ENCODE results near the gene ZNF638. TPM values are rescaled to one million over a fixed set of nuclear protein-coding genes. Genes with fewer than 3 reads are reported as not detected.

ZNF638 gene
- total and polyA plus RNA-seq, 2 of the 8 experiments (the other 6 are each of a cell fraction or from before 2014, with no cell fraction given), result 45.3 to 143 TPM

DNA sequence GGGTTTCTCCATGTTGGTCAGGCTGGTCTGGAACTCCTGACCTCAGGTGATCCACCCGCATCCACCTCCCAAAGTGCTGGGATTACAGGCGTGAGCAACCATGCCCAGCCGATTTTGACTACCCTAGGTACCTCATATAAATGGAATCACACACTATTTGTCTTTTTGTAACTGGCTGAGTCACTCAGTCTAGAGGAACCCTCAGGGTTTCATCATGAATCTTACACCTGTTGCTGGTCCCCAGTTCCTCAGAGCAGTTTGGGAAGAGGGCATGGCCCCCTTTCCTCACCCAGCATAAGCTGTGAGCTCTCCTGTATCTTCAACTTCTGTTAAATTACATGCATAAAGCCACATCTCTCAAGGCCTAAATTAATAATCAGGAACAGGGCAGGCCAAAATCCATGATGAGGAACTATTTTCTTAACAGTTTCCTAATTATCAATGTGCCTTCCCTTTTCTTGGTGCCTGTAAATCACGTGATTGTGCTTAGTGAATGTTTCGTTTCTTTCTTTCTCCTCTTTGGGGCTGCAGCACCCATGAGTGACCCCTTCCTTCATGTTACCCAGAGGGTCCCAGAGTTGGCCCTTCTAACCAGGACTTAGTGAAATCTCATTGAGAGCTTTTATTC is 142.6 kb downstream of the ZNF638 start (continued):
- no peak for TF ChIP-seq CHD7 (IDR thresholded peaks at IDR 0.05; ENCODE audit: insufficient replicate concordance, low read length)
- no peak for TF ChIP-seq ZNF274 (IDR thresholded peaks at IDR 0.05; ENCODE audit: borderline replicate concordance, extremely low read depth, low read length)
- TF ChIP-seq TAF7 (optimal IDR thresholded peaks at IDR 0.05; ENCODE audit: borderline replicate concordance, low read depth, low read length), result no peak
- no peak for TF ChIP-seq SIRT6 (IDR thresholded peaks at IDR 0.05; ENCODE audit: low read length)
- no peak for TF ChIP-seq SP1 (IDR thresholded peaks at IDR 0.05; ENCODE audit: low read depth, low read length)
- no peak for TF ChIP-seq KDM4A (IDR thresholded peaks at IDR 0.05; ENCODE audit: low read depth, low read length, severe bottlenecking)
- no peak for TF ChIP-seq CHD2 (IDR thresholded peaks at IDR 0.05; ENCODE audit: low read length)
- TF ChIP-seq KDM1A (IDR thresholded peaks at IDR 0.05; ENCODE audit: borderline replicate concordance, low read length), result no peak
- no peak for TF ChIP-seq TAF1 (IDR thresholded peaks at IDR 0.05; ENCODE audit: low read depth, low read length)
- no peak for TF ChIP-seq SIX5 (IDR thresholded peaks at IDR 0.05; ENCODE audit: low read depth, low read length)
- TF ChIP-seq POU5F1 (IDR thresholded peaks at IDR 0.05; ENCODE audit: low read depth, low read length), result no peak
- TF ChIP-seq CHD1 (IDR thresholded peaks at IDR 0.05; ENCODE audit: low read depth, low read length), result no peak

Measured in H1 (cell line).